Lung (tissue), 12 donors: Measurements from ENCODE around the gene LMBRD2. TPM values are rescaled to one million over a fixed set of nuclear protein-coding genes. Genes with fewer than 3 reads are reported as not detected.
A peak's percentile ranks its signal among the peaks of the same experiment; 100 is the strongest.

Experiments used
- ATAC-seq: fragments of 200-7000 bp; cut with Tn5 transposase; one replicate; pipeline ENCODE4 v1.9.1; 2020; ENCODE audit warnings: moderate number of reproducible peaks; ENCODE audit not compliant: insufficient read depth, low FRiP score
- DNase-seq, 3 donors: peaks; one replicate each; pipeline ENCODE4 v3.0.0-alpha.2; 2013 to 2017
- H3K27ac ChIP-seq, 2 donors: one replicate each; pipeline ENCODE4 v1.5.1; 2013; ENCODE audit warnings: mild to moderate bottlenecking in 2 of 2, moderate library complexity in 2 of 2, control low read depth in 1 of 2, inconsistent platforms in 1 of 2, low read depth in 1 of 2, low read length in 1 of 2
- H3K27me3 ChIP-seq, 3 donors: one replicate each; pipeline ENCODE4 v1.5.1; 2013; ENCODE audit warnings: low read length in 2 of 3; ENCODE audit not compliant: control insufficient read depth in 3 of 3, insufficient read depth in 3 of 3
- H3K36me3 ChIP-seq, 4 donors: one replicate each; pipeline ENCODE4 v1.5.1; 2013; ENCODE audit warnings: low read length in 4 of 4, mild to moderate bottlenecking in 1 of 4, moderate library complexity in 1 of 4; ENCODE audit not compliant: control insufficient read depth in 4 of 4, insufficient read depth in 4 of 4
- H3K4me1 ChIP-seq, 5 donors: one replicate each; pipeline ENCODE4 v1.5.1; 2013; ENCODE audit warnings: low read length in 5 of 5, mild to moderate bottlenecking in 2 of 5, moderate library complexity in 1 of 5; ENCODE audit not compliant: control insufficient read depth in 5 of 5, insufficient read depth in 5 of 5
- H3K4me3 ChIP-seq: one replicate; pipeline ENCODE4 v1.5.1; 2013; ENCODE audit warnings: mild to moderate bottlenecking, control low read depth, moderate library complexity
- H3K9ac ChIP-seq, 2 donors: one replicate each; pipeline ENCODE4 v1.5.1; 2013; ENCODE audit warnings: low read length in 2 of 2, control low read depth in 1 of 2; ENCODE audit not compliant: insufficient read depth in 1 of 2
- H3K9me3 ChIP-seq, 4 donors: one replicate each; pipeline ENCODE4 v1.5.1; 2013; ENCODE audit warnings: low read length in 3 of 4, mild to moderate bottlenecking in 1 of 4, moderate library complexity in 1 of 4; ENCODE audit not compliant: control insufficient read depth in 4 of 4, insufficient read depth in 3 of 4
- WGBS, 2 donors: extraction: QIAGEN DNeasy Blood & Tissue Kit; methylation state at CpG; one replicate each; pipeline ENCODE4 v1.1.7; 2013; 5-methylcytosine and 5-hydroxymethylcytosine counted together
- polyA plus RNA-seq, 2 donors: library from polyadenylated mRNA; stranded (reverse); fragments of 200-250 nt; gene quantifications; one replicate each; pipeline ENCODE4 v1.2.1, GENCODE V29; 2013
- total RNA-seq, 2 donors: library from RNA; depleted of rRNA in 1 of 2; stranded (reverse); fragments of >200 nt in 1 of 2; gene quantifications; one replicate each; pipeline ENCODE4 v1.2.1, GENCODE V29; 2014 to 2021
- TF ChIP-seq, protein P1 (sequence below): IDR thresholded peaks from 2 replicates; pipeline ENCODE4 v1.5.1; 2012; ENCODE audit warnings: mild to moderate bottlenecking; ENCODE audit errors: control extremely low read depth, extremely low read depth
- donor health status: control.
- donor health status: control.
- donor health status: Bipolar disorder and iron deficiency.
- donor health status: healthy.
- donor health status: DM: yes; HTN: yes; CAD: no.

Gene LMBRD2
- total and polyA plus RNA-seq, 4 donors, result 2.1 to 16.8 (median 7.9) TPM

DNA sequence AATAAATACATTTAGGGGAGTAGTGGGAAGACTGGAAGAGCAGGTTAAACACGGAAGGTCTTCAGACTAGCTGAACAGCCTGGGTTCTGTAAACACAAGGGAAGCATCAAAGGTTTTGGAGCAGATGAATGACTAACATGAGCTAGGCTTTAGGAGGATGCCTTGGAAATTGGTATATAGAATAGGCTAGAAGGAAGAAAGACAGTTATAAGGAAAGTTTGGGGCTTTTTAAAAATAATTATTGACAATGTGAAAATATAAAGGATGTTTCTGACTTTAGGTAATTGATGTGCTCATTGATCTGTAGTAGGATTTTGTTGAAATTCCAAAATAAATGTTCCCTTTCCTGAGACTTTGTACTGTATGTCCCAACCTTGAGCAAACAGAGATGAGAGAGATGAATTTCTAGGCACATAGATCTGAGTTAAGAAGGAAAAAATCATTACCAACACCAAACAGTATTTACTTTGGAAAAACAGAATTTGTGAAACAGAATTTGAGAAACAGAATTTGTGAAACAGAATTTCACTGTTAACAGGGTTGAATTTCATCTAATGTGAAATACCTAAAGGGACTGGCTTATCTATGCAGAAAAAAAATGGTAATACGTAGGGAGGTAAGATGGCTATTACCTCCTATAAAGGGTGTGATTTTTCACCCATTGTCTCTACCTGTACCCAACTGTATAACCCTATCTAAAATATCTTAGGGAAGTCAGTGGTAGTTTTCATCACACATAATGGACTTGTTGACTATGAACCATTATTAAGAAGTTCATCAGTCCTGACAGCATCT, 29.1 kb upstream of the LMBRD2 start:
- no peaks in the 10 kb centered on the region for H3K4me1 ChIP-seq
- peak in 2 of 3 donors; percentile 29 to 47 for DNase-seq
- TF ChIP-seq, protein P1, sequence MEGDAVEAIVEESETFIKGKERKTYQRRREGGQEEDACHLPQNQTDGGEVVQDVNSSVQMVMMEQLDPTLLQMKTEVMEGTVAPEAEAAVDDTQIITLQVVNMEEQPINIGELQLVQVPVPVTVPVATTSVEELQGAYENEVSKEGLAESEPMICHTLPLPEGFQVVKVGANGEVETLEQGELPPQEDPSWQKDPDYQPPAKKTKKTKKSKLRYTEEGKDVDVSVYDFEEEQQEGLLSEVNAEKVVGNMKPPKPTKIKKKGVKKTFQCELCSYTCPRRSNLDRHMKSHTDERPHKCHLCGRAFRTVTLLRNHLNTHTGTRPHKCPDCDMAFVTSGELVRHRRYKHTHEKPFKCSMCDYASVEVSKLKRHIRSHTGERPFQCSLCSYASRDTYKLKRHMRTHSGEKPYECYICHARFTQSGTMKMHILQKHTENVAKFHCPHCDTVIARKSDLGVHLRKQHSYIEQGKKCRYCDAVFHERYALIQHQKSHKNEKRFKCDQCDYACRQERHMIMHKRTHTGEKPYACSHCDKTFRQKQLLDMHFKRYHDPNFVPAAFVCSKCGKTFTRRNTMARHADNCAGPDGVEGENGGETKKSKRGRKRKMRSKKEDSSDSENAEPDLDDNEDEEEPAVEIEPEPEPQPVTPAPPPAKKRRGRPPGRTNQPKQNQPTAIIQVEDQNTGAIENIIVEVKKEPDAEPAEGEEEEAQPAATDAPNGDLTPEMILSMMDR, result no peak
- H3K4me3 ChIP-seq, result no peak overlapping the region
- peaks cover 3 to 23% (median 15%) of the 10 kb centered on the region in 4 donors for H3K36me3 ChIP-seq
- 85 to 90% methylated on average over 2 of the region's 2 CpGs for WGBS, 2 donors
- ATAC-seq, result no peak
- H3K27ac ChIP-seq, result no peak overlapping the region
- no peak overlapping the region for H3K9ac ChIP-seq
- H3K9me3 ChIP-seq, result no peaks in the 10 kb centered on the region
- no peaks in the 10 kb centered on the region for H3K27me3 ChIP-seq

DNA sequence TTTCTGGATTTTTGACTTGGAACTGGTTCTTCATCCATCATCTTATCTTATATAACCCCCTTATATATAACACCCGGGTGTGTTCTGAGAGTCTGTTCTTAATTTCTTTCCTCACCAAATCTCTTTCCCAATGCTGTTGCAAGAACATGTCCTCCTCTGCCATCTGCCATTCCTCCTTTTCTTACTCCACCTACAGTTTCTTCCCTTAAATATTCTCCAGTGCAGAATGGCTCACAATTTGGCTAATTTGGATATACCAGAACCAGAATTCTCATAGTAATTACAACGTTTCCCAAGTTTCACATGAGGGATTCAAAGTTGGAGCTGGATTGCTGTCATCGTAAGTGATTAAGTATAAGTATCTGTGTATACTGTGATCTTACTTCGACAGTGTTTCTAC, 28.3 kb upstream of the LMBRD2 start:
- Histone ChIP-seq H3K4me3 (no peak overlapping the region), H3K36me3 (peaks cover 3 to 23% (median 15%) of the 10 kb centered on the region in 4 donors), H3K27ac (no peak overlapping the region), H3K4me1 (peaks cover 0 to 8% (median 0%) of the 10 kb centered on the region in 5 donors), H3K9me3 (no peaks in the 10 kb centered on the region), H3K27me3 (no peaks in the 10 kb centered on the region), H3K9ac (no peak overlapping the region)
- DNase-seq (no peak), ATAC-seq (no peak)
- TF ChIP-seq, protein P1, result no peak
- 80 to 86% methylated on average over 4 of the region's 4 CpGs for WGBS, 2 donors

DNA sequence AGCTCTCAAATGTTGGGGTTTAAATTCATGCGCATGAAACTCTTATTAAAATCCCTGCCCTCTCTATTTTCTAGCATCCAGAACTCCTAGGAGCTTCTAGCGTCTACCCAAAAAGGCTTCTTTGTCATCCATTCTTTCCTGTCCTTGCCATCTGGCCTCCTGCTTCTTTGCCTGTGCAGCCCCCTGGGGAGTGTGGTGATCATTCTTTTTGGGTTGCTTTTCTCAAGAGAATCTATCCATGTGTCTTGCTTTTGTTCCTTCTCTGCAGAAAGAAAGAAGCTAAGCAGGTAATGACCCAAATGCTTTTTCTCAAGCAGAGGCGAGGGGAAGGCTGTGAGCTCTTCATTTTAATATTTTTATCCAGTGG, 26.8 kb upstream of the LMBRD2 start:
- no peaks in the 10 kb centered on the region for H3K27me3 ChIP-seq
- ATAC-seq (no peak), DNase-seq (no peak)
- H3K36me3 ChIP-seq, result peaks cover 10 to 27% (median 21%) of the 10 kb centered on the region in 4 donors
- no peak overlapping the region for H3K9ac ChIP-seq
- no peak overlapping the region for H3K27ac ChIP-seq
- 95 to 97% methylated on average over 3 of the region's 3 CpGs for WGBS, 2 donors
- H3K4me3 ChIP-seq, result no peak overlapping the region
- peaks cover 0 to 15% (median 0%) of the 10 kb centered on the region in 5 donors for H3K4me1 ChIP-seq
- H3K9me3 ChIP-seq, result no peaks in the 10 kb centered on the region
- TF ChIP-seq, protein P1, result no peak
